Gastroesophageal sphincter (tissue), 4 donors: Measurements from ENCODE around the gene ZNRF2. TPM values are rescaled to one million over a fixed set of nuclear protein-coding genes. Genes with fewer than 3 reads are reported as not detected.

ENCODE experiments used
- ATAC-seq: fragments of 150-250 bp; one replicate; pipeline ENCODE4 v1.9.1; 2016; ENCODE audit warnings: mild to moderate bottlenecking, moderate library complexity
- H3K27ac ChIP-seq, 4 donors: fragments of 200-600 bp; sonication (generic) in 3 of 4; 1 replicate in 3 of 4; 2 replicates in 1 of 4; pipeline ENCODE4 v1.5.1; 2016 to 2019
- H3K27me3 ChIP-seq: fragments of 200-600 bp; sonication (generic); one replicate; pipeline ENCODE4 v1.5.1; 2019
- H3K36me3 ChIP-seq, 2 donors: fragments of 200-600 bp; sonication (generic); one replicate each; pipeline ENCODE4 v1.5.1; 2019; ENCODE audit warnings: control low read depth in 1 of 2
- H3K4me1 ChIP-seq, 3 donors: fragments of 200-600 bp; sonication (generic); 1 replicate in 2 of 3; 2 replicates in 1 of 3; pipeline ENCODE4 v1.5.1; 2016 to 2019; ENCODE audit warnings: control low read depth in 2 of 3
- H3K4me3 ChIP-seq, 2 donors: fragments of 200-600 bp; sonication (generic); one replicate each; pipeline ENCODE4 v1.5.1; 2019; ENCODE audit warnings: mild to moderate bottlenecking in 1 of 2, moderate library complexity in 1 of 2
- H3K9me3 ChIP-seq, 3 donors: fragments of 200-600 bp; sonication (generic); one replicate each; pipeline ENCODE4 v1.5.1; 2017 to 2019; ENCODE audit warnings: control low read depth in 2 of 3
- EP300 ChIP-seq: sonication (generic); formaldehyde crosslinking; IDR thresholded peaks from one replicate; pipeline ENCODE4 v1.6.1; 2017; ENCODE audit warnings: antibody characterized with exemption, mild to moderate bottlenecking
- POLR2A ChIP-seq, 2 donors: fragments of 450-650 bp; IDR thresholded peaks; one replicate each; pipeline ENCODE4 v1.6.1; 2017; ENCODE audit warnings: antibody characterized with exemption in 2 of 2, mild to moderate bottlenecking in 2 of 2, moderate library complexity in 1 of 2
- POLR2AphosphoS5 ChIP-seq: sonication (generic); formaldehyde crosslinking; IDR thresholded peaks from one replicate; pipeline ENCODE4 v1.6.1; 2017; ENCODE audit warnings: antibody characterized with exemption
- WGBS, 2 donors: methylation state at CpG; one replicate each; pipeline ENCODE4 v1.1.5; 2018; ENCODE audit warnings: low coverage in 1 of 2; 5-methylcytosine and 5-hydroxymethylcytosine counted together
- total RNA-seq, 4 donors: library from RNA; depleted of rRNA; stranded (reverse); fragments of >200 nt; gene quantifications; one replicate each; pipeline ENCODE4 v1.1.0, GENCODE V29; 2016
- TF ChIP-seq, protein P1 (sequence below), 4 experiments: fragments of 200-600 bp in 2 of 4; fragments of 450-650 bp in 2 of 4; sonication (generic) in 1 of 4; IDR thresholded peaks; one replicate each; pipeline ENCODE4 v1.5.1; 2017 to 2019; ENCODE audit warnings: antibody characterized with exemption in 4 of 4, mild to moderate bottlenecking in 2 of 4, moderate library complexity in 2 of 4

ZNRF2 gene
- total RNA-seq, 4 donors from 2014 or later: 12.5 to 20.9 (median 18.6) TPM

DNA sequence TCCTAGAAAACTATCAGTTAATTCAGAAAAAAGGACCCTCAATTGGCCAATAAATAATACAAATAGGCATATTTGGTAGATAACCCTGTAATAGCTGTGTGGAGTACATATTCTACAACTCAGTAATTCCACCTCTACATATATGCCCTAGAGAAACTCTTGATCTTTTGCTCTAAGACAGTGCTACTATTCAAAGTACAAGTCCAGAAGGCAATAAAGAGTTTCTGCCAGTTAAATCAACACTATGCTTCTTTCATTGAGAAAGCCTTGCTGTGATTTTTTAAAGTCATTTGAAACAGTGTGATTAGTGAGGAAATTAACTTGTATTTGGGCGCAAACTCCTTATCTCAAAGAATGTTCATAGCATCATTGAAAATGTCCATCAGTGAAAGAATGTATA is 75.6 kb downstream of the ZNRF2 start:
- no peaks in the 10 kb centered on the region for H3K9me3 ChIP-seq
- H3K4me1 ChIP-seq: no peaks in the 10 kb centered on the region
- TF ChIP-seq, protein P1, sequence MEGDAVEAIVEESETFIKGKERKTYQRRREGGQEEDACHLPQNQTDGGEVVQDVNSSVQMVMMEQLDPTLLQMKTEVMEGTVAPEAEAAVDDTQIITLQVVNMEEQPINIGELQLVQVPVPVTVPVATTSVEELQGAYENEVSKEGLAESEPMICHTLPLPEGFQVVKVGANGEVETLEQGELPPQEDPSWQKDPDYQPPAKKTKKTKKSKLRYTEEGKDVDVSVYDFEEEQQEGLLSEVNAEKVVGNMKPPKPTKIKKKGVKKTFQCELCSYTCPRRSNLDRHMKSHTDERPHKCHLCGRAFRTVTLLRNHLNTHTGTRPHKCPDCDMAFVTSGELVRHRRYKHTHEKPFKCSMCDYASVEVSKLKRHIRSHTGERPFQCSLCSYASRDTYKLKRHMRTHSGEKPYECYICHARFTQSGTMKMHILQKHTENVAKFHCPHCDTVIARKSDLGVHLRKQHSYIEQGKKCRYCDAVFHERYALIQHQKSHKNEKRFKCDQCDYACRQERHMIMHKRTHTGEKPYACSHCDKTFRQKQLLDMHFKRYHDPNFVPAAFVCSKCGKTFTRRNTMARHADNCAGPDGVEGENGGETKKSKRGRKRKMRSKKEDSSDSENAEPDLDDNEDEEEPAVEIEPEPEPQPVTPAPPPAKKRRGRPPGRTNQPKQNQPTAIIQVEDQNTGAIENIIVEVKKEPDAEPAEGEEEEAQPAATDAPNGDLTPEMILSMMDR (IDR thresholded peaks at IDR 0.05): no peak
- no peak for TF ChIP-seq POLR2A (IDR thresholded peaks at IDR 0.05)
- no peak for TF ChIP-seq EP300
- TF ChIP-seq POLR2AphosphoS5: no peak
- H3K27ac ChIP-seq: no peak overlapping the region
- no peak overlapping the region for H3K4me3 ChIP-seq
- no peaks in the 10 kb centered on the region for H3K36me3 ChIP-seq
- WGBS, 2 donors: 88 to 100% methylated on average over 1 of the region's 1 CpG
- no peaks in the 10 kb centered on the region for H3K27me3 ChIP-seq
- ATAC-seq: no peak

- no peaks in the 10 kb centered on the region for H3K36me3 ChIP-seq
- ATAC-seq: no peak
- peaks cover 0 to 17% (median 0%) of the 10 kb centered on the region in 3 donors for H3K4me1 ChIP-seq
- H3K27me3 ChIP-seq: no peaks in the 10 kb centered on the region
- WGBS, 2 donors: 67 to 79% methylated on average over 2 to 3 of the region's 3 CpGs
- H3K4me3 ChIP-seq: no peak overlapping the region
- H3K9me3 ChIP-seq: no peaks in the 10 kb centered on the region
- no peak overlapping the region for H3K27ac ChIP-seq
- TF ChIP-seq, protein P1 (IDR thresholded peaks at IDR 0.05): no peak
- TF ChIP-seq POLR2AphosphoS5: no peak
- TF ChIP-seq POLR2A (IDR thresholded peaks at IDR 0.05): no peak
- TF ChIP-seq EP300: no peak
These were observed 79.6 kb downstream of the ZNRF2 start for GRCh38 chr7:30363778-30364563.

DNA sequence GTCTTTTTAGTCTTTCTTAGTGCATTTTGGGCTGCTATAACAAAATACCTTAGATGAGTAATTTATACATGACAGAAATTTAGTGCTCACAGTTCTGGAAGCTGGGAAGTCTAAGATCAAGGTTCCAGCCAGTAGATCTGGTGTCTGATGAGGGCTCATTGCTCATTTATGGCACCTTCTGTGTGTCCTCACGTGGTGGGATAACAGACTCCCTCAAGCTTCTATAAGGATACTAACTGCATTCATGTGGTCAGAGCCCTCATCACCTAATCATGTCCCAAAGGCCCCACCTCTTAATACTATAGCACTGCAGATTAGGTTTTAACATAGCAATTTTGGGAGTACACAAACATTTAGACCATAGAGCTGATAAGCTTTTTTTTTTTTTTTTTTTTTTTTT is 80.4 kb downstream of the ZNRF2 start:
- H3K4me3 ChIP-seq: no peak overlapping the region
- H3K4me1 ChIP-seq: peaks cover 0 to 17% (median 0%) of the 10 kb centered on the region in 3 donors
- H3K27me3 ChIP-seq: no peaks in the 10 kb centered on the region
- no peaks in the 10 kb centered on the region for H3K36me3 ChIP-seq
- no peak overlapping the region for H3K27ac ChIP-seq
- TF ChIP-seq POLR2AphosphoS5 (no peak), EP300 (no peak), POLR2A (IDR thresholded peaks at IDR 0.05) (no peak)
- TF ChIP-seq, protein P1 (IDR thresholded peaks at IDR 0.05): no peak
- WGBS, 2 donors: 88 to 100% methylated on average over 1 of the region's 1 CpG
- ATAC-seq: no peak
- H3K9me3 ChIP-seq: no peaks in the 10 kb centered on the region

GRCh38 chr7:30365621-30366020 is 81.2 kb downstream of the ZNRF2 start:
- H3K4me1 ChIP-seq: peaks cover 0 to 17% (median 0%) of the 10 kb centered on the region in 3 donors
- 93 to 95% methylated on average over 3 of the region's 3 CpGs for WGBS, 2 donors
- no peak overlapping the region for H3K27ac ChIP-seq
- no peaks in the 10 kb centered on the region for H3K27me3 ChIP-seq
- no peak overlapping the region for H3K4me3 ChIP-seq
- no peaks in the 10 kb centered on the region for H3K9me3 ChIP-seq
- H3K36me3 ChIP-seq: no peaks in the 10 kb centered on the region
- TF ChIP-seq POLR2A (IDR thresholded peaks at IDR 0.05) (no peak), POLR2AphosphoS5 (no peak), EP300 (no peak)
- TF ChIP-seq, protein P1 (IDR thresholded peaks at IDR 0.05): no peak
- ATAC-seq: no peak

DNA sequence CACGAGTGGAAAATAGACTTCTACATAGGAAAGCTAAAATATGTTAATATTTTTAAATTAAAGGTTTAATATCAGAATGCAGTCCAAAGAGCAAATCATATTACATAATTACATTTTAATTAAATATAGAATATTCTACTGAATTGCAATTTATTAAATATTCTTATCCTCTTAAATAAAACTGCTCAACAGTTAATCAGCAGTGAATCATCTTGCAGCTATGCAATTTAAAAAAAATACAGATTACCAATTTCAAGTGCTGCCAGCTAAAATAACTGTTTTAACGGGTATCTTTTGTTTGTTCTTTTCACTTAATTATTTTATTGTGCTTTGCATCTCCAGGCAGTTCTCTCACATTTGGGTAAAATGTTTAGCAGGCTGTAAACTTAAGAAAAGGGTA is 82.2 kb downstream of the ZNRF2 start:
- peaks cover 0 to 3% of the 10 kb centered on the region in 2 donors for H3K36me3 ChIP-seq
- H3K9me3 ChIP-seq: no peaks in the 10 kb centered on the region
- TF ChIP-seq EP300: no peak
- TF ChIP-seq, protein P1 (IDR thresholded peaks at IDR 0.05): no peak
- no peak for TF ChIP-seq POLR2AphosphoS5
- no peak for TF ChIP-seq POLR2A (IDR thresholded peaks at IDR 0.05)
- no peak for ATAC-seq
- H3K27me3 ChIP-seq: no peaks in the 10 kb centered on the region
- H3K4me3 ChIP-seq: no peak overlapping the region
- H3K27ac ChIP-seq: no peak overlapping the region
- 49 to 66% methylated on average over 2 of the region's 2 CpGs for WGBS, 2 donors
- H3K4me1 ChIP-seq: peaks cover 0 to 17% (median 0%) of the 10 kb centered on the region in 3 donors
